ENCODE measurements around the gene CHMP1B.
"Not testable (repeated sequence)": the region's sequence is repeated elsewhere in the genome, so short reads cannot be mapped to it uniquely, and the experiment has no call there.

Gene CHMP1B

GRCh38 chr18:11840493-11840892 is 10.7 kb upstream of the CHMP1B start:
- no peak for DNase-seq

GRCh38 chr18:11842562-11842961 is 8.7 kb upstream of the CHMP1B start:
- DNase-seq = no peak

DNA sequence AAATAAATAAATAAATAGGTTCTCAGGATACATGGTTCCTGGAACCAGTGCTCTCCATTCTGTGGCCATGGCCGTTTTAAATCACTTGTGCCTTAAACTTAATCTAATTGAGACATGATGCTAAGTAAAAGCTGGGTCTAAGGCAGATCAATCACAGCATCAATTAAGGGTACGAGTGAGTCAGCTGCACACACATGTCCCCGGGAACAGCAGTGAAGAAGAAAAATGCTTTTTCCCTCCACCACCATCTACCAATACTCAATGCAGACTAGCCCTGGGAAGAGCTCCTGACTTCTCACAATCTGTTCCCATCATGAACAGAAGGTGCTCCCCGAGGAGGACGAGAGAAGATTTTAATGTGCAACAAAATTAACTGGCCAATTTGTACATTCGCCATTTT is 6.8 kb upstream of the CHMP1B start:
- DNase-seq = no peak

DNA sequence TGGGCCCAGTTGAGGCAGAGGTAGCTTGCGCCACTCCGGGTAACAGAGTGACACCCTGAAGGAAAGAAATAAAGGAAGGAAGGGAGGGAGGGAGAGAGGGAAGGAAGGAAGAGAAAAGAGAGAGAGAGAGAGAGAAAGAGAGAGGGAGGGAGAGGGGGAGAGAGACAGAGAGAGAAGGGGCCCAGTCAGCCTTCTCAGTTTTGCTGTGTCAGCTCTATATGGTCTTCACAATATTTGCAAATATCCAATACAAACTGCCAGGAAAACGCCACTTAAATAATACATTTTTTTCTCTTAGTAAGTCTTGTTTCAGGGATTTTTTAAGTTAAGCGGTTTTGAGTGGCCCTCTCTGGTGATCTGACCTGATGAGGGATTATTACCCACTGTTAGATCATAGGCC is 5.6 kb upstream of the CHMP1B start:
- no peak for DNase-seq

DNA sequence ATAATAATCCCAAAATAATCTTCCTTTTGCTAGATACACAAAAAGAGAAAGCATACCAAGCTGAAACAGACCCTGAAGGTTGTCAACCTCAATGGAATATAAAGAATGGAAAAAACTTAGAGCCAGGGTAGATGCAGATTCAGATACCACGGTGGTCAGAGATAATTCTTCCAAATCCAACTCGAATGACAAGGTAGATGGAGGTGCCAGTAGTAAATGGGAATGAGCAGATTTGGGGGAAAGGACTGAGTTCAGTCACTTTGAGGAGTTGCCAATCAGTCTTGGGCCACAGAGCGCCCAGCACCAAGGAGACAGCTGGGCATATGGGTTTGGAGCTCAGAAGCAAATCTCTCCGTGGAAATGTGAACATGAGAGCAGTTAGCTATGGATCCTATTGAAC is 3.4 kb upstream of the CHMP1B start:
- DNase-seq = no peak

- DNase-seq = no peak
Measured at GRCh38 chr18:11849279-11849678, 1.9 kb upstream of the CHMP1B start.

- DNase-seq = peak; percentile 30 to 35
Measured at GRCh38 chr18:11849841-11850634, 1.2 kb upstream of the CHMP1B start.

DNA sequence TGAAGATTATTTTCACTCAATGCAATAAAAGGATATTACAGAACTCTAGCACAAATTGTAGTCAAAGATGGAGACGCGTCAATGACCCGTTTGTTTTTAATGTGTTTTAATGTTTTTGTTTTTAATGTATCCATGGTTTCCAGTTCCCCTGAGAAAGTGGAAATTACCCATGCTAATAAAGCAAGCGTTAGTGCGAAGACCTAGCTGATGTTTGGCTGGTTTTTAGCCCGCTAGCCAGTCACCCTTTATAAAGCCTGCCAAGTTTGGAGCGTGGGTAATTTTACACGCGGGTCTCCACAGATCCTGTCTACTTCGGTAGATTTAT is 430 bp upstream of the CHMP1B start:
- DNase-seq = no peak

DNA sequence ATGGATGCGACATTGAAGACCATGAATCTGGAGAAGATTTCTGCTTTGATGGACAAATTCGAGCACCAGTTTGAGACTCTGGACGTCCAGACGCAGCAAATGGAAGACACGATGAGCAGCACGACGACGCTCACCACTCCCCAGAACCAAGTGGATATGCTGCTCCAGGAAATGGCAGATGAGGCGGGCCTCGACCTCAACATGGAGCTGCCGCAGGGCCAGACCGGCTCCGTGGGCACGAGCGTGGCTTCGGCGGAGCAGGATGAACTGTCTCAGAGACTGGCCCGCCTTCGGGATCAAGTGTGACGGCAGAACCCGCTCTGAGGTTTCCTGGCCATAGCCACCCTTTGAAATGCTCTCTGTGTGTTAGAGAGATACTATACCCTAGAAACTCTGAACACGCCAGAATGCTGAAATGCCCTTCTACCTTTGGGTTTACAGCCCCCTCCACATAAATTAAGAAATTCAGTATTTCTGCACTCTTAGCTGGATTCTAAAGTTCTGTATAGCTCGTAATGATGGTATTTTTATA is 659 bp downstream of the CHMP1B start:
- peak; percentile 16 to 26 for DNase-seq

DNA sequence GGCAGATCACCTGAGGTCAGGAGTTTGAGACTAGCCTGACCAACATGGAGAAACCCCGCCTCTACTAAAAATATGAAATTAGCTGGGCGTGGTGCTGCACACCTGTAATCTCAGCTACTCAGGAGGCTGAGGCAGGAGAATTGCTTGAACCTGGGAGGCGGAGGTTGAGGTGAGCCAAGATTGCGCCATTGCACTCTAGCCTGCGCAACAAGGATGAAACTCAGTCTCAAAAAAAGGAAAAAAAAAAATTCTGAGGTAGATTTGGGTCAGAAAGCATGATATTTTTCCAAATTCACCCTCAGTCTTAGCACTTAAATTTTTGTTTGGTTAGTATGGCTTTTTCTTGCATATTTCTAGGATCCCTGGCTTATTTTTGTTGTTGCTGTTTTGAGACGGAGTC is 3.3 kb downstream of the CHMP1B start:
- not testable (repeated sequence) for DNase-seq

- DNase-seq = no peak
Measured at GRCh38 chr18:11857177-11857887, 6.1 kb downstream of the CHMP1B start.

DNA sequence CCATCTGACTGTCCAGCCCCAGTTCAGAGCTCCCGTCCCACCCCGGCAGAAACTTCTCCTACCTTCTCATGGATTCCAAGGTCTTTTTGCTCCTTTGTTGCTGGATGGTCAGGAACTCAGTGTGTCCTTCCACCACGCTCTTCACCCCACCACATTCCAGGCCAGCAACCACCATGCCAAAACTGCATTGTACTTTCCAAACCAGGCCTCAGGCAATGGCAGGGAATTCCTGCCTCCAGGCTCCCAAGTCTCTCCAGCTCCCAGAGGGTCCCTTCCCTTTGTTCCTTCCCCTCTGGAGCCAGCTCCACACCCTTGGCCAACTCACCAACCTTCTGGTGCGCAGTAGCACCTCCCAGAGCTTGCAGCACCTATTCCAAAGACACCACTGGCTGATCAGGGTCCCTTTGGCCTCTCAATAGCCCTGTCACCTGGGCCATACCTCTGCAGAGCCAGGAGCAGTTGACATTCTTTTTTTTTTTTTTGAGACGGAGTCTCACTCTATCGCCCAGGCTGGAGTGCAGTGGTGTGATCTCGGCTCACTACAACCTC is 8.1 kb downstream of the CHMP1B start:
- DNase-seq = no peak

GRCh38 chr18:11859903-11860407 is 8.7 kb downstream of the CHMP1B start:
- DNase-seq = no peak

DNA sequence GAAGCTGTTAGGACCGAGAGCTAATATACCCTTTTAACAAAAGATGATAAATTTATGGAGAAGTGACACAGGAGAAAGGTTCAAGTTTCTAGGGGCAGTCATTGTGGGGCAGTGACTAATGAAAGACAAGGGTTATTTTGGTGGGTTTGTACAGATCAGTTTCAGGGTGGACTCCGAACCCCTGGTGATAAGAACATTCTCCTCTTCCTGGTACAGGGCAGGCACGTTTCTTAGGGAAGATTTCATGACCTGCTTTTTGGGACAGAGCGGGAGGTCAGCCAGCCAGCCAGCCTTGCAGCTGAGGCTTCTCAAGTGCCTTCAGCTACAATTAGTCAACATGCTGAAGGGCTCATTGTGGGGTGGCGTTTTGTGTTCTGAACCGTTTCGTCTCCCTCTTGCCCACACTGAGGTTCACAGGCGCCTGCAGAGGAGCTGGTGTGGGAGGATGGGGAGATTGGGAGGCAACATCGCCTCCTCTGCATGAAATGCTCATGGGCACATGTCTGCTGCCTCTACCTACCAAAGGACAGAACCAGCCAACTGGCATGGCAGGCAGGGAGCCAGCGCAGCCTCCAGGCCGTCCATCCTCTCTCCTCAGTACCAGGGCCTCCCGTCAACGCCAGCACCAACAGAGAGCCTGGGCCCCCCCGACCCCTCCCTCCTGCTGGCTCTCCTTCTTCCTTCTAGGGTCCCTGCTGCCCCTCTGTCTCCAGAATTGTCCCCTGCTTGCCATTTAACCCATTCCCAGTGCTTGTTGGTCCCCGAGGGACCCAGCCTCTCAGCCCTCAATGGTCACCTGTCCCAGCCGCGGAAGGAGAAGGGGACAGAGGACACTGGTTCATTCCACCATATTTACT is 9.6 kb downstream of the CHMP1B start:
- DNase-seq = no peak

DNA sequence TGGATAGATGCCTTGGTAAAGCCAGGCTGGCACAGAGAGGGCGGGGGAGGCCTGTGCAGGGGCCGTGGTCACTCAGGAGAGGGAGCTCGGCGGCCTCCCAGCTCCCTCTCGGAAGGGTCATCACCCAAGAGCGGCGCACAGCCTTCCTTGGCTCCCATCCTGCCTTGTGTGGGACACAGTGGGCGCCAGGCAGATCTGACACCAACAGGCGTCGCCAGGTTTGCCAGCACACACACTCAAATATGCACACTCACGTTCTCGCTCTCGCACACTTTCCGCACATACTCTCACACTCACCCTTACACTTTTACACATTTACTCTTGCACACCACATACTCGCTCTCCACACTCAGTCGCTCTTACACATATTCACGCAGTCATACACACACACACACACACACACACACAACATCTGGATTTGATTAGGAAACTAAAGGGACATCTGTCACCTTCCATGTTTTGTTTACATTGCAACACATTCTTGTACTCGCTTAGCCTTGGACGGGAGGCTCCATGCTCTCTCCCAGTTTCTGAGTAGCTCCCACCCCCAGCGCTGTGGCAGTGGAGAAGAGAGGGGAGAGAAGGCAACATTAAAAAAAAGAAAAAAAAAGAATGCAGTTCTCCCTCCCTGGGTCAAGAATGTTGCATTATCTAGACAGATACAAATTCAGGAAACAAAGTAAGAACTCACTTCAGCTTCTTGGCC is 10.5 kb downstream of the CHMP1B start:
- no peak for DNase-seq

DNA sequence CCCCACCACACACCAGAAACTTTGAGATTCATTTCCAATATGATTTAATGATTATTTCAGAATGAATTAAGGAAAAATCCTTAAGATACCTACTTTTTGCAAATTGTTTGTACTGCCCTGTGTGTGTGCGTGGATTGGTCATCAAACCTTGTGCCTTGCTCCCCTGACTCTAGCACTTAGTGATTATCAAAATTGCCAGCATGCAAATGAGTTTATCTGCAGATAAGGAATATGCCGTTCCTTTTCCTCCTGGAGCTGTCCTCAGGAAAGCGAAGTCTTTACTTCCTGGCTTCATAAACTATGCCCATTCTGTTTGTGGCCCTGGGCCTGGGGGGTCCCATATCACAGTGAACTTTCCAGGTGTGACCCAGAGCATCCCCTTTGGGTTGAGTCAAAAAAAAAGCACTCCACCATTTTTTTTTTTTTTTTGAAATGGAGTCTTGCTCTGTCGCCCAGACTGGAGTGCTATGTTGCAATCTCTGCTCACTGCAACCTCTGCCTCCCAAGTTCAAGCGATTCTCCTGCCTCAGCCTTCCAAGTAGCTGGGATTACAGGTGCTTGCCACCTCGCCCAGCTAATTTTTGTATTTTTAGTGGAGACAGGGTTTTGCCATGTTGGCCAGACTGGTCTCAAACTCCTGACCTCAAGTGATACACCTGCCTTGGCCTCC is 11.4 kb downstream of the CHMP1B start:
- DNase-seq = no peak

DNA sequence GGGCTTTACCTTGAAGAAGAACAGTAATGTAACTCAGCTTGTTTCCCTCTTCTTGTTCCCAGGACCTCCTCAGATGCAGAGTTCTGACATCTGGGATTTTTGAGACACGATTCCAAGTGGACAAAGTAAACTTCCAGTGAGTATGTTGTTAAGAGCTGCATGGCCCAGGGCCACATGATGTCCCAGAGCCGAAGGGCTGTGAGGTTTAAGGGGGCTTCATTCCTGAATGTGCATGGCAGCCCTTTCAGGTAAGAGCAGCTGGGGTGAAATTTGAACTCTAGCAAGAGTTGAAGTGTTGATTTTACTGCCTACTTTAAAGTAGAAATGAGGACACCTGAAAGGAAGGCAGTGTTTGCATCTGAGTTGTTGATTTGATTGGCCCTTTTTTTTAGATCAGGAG is 13.3 kb downstream of the CHMP1B start:
- no peak for DNase-seq

DNA sequence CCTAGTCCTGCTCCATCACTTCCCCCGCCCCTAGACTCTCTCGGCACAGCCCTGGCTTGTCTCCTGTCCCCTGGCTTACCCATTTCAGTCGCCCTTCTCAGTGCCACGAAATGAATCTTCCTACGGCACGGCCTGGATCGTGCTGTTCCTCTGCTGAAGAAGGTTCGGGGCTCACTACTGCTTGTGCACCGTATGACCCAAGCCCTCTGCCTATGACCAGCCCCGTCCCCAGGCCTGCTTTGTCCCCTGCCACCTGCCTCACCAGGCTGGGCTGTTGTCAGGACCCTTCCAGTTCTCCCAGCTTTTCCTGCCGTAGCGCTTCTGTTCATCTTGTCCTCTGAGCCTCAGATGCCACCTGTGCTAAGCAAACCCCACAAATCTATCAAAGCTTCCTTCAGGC is 13.9 kb downstream of the CHMP1B start:
- no peak for DNase-seq

DNA sequence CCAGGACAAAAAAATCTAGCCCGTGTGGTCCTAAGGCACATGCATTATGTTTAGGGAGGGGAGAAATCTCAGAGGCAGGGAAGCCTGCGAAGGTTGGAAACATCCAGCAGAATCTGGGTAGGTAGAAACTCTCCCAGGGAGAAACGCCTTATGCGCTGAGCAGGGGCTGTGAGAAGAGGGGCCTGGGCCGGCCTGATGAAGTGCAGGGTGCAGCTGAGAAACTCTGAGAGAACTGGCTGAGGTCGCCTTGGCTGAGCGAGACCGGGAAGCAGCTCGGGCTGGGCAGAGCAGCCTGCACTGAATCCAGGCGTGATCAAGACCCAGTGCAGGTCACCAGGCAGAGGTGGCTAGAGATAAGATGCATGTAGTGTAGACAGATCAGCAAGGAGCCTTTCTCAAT is 15.1 kb downstream of the CHMP1B start:
- no peak for DNase-seq

GRCh38 chr18:11866764-11867163 is 15.6 kb downstream of the CHMP1B start:
- no peak for DNase-seq

- DNase-seq = no peak
Measured at GRCh38 chr18:11868230-11868629, 17.0 kb downstream of the CHMP1B start.

DNA sequence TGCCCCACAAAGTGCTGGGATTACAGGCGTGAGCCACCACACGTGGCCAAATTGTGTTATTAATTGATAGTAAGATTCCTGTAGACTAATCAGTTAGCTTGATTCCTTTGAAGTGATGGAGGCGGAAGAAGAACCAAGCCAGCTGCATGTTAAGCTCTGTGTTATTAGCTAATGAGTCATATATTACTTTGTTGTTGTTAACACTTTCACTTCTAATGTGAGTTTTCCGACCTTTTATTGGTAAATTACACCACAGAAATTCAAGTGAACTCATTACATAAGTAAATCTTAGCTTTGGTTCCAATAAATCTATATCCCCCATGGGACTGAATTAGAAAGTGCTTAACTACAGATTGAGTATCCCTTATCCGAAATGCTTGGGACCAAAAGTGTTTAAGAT is 20.3 kb downstream of the CHMP1B start:
- no peak for DNase-seq

All from stimulated activated CD4-positive, alpha-beta T cell treated with anti-CD3 and anti-CD28 coated beads, Interleukin-2, amount 100 ng/mL, for 48 hours (primary cell).